Endothelial cell of umbilical vein (primary cell): ENCODE data around the gene SKI.

Experiments used
- EZH2 ChIP-seq: IDR thresholded peaks from 2 replicates; pipeline ENCODE4 v1.6.1; 2012; ENCODE audit warnings: borderline replicate concordance, low read depth, mild to moderate bottlenecking, moderate library complexity, low read length, inconsistent platforms; ENCODE audit not compliant: severe bottlenecking
- JUN ChIP-seq: IDR thresholded peaks from 2 replicates; pipeline ENCODE4 v1.6.1; 2011; ENCODE audit warnings: borderline replicate concordance, low read depth; ENCODE audit not compliant: insufficient read length, insufficient read depth
- MYC ChIP-seq: IDR thresholded peaks from one replicate; pipeline ENCODE4 v1.6.1; 2011; ENCODE audit warnings: mild to moderate bottlenecking, low read depth, low read length
- POLR2A ChIP-seq: IDR thresholded peaks from 2 replicates; pipeline ENCODE4 v1.6.1; 2012; ENCODE audit warnings: low read depth, mild to moderate bottlenecking, control low read depth, low read length
- POLR2AphosphoS5 ChIP-seq: IDR thresholded peaks from 2 replicates; pipeline ENCODE4 v1.6.1; 2012; ENCODE audit warnings: low read depth, mild to moderate bottlenecking, control low read depth, low read length, moderate library complexity; ENCODE audit not compliant: insufficient read depth
- TF ChIP-seq, protein P1 (sequence below), 2 donors: IDR thresholded peaks; 1 replicate in 1 of 2; 2 replicates in 1 of 2; pipeline ENCODE4 v1.5.1; 2011; ENCODE audit warnings: low read length in 2 of 2, mild to moderate bottlenecking in 2 of 2, moderate library complexity in 2 of 2, control low read depth in 1 of 2, inconsistent platforms in 1 of 2, low read depth in 1 of 2; ENCODE audit not compliant: insufficient read depth in 1 of 2; ENCODE audit errors: extremely low read depth in 1 of 2
- TF ChIP-seq, protein P2 (sequence below): IDR thresholded peaks from 2 replicates; pipeline ENCODE4 v1.6.1; 2011; ENCODE audit not compliant: insufficient read depth, insufficient read length

DNA sequence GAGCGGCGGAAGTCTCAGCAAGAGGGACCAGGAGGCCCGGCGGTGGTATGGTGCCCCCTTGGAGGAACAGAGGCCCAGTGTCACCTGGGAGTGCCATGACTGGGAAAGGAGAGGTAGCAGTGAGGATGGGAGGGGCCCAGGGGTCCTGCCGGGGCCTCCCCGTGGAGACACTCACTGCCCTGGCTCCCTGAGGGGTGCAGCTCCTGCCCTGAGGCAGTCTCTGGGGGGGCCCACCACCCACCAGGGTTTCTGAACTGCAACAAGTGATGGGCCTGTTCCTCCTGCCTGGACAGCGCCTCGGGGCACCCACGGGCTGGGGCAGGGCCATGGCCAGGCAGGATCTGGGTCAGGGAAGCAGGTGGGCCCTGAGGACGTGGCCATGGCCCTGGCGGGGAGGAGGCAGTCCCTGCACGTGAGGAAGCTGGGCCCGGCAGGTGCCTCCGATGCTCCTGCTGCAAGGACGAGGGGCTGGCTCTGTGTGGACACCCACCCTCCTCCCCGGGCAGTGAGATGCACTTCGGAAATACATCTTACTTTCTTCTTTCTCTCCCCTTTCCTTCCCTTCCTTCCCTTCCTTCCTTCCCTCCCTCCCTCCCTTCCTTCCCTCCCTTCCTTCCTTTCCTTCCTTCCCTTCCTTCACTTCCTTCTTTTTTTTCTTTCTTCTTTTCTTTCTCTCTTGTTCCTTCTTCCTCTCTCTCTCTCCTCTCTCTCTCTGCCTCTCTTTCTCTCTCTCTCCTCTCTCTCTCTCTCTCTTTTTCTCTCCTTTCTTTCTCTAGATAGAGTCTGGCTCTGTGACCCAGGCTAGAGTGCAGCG is 96.6 kb downstream of the SKI start:
- TF ChIP-seq POLR2A (no peak), EZH2 (no peak), JUN (no peak), MYC (no peak), POLR2AphosphoS5 (no peak)
- TF ChIP-seq, protein P1, sequence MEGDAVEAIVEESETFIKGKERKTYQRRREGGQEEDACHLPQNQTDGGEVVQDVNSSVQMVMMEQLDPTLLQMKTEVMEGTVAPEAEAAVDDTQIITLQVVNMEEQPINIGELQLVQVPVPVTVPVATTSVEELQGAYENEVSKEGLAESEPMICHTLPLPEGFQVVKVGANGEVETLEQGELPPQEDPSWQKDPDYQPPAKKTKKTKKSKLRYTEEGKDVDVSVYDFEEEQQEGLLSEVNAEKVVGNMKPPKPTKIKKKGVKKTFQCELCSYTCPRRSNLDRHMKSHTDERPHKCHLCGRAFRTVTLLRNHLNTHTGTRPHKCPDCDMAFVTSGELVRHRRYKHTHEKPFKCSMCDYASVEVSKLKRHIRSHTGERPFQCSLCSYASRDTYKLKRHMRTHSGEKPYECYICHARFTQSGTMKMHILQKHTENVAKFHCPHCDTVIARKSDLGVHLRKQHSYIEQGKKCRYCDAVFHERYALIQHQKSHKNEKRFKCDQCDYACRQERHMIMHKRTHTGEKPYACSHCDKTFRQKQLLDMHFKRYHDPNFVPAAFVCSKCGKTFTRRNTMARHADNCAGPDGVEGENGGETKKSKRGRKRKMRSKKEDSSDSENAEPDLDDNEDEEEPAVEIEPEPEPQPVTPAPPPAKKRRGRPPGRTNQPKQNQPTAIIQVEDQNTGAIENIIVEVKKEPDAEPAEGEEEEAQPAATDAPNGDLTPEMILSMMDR (IDR thresholded peaks at IDR 0.05; ENCODE audit: extremely low read depth in 1 of 2, insufficient read depth in 1 of 2, low read depth in 1 of 2, low read length in 2 of 2), result no peak
- TF ChIP-seq, protein P2, sequence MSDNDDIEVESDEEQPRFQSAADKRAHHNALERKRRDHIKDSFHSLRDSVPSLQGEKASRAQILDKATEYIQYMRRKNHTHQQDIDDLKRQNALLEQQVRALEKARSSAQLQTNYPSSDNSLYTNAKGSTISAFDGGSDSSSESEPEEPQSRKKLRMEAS, result no peak
